Caco-2 (cell line): Measurements from ENCODE around the gene EXOC1. TPM values are rescaled to one million over a fixed set of nuclear protein-coding genes. Genes with fewer than 3 reads are reported as not detected.

Source experiments
- BruUV-seq: library from RNA; stranded (reverse); fragments of 400-500 nt; replicated peaks from 2 replicates; lab custom pipeline; 2021; lab: Mats Ljungman, UMichigan
- CTCF ChIA-PET: fragments of 300-600 bp; sonication (Branson Sonifier 250); formaldehyde crosslinking; loops from one replicate; lab custom pipeline; 2022; ENCODE audit warnings: antibody characterized with exemption; lab: Charles Lee
- POLR2A ChIA-PET: fragments of 300-600 bp; sonication (Branson Sonifier 250); formaldehyde crosslinking; loops from one replicate; lab custom pipeline; 2022; ENCODE audit warnings: antibody characterized with exemption; lab: Charles Lee
- DNase-seq, 2 experiments: peaks; one replicate each; pipeline versions ENCODE4 v3.0.0 to v3.0.0-alpha.2; 2020 to 2022
- H3K27me3 ChIP-seq: replicated peaks from 2 replicates; pipeline ENCODE4 v1.6.0; 2011; ENCODE audit warnings: low read length; ENCODE audit not compliant: control insufficient read depth, insufficient read depth
- H3K36me3 ChIP-seq: 2 replicates; pipeline ENCODE4 v1.5.1; 2011; ENCODE audit warnings: low read length; ENCODE audit not compliant: control insufficient read depth, insufficient read depth
- H3K4me1 ChIP-seq: fragments of 250-450 bp; sonication (Bioruptor Pico); 2 replicates; pipeline ENCODE4 v1.5.1; 2020; ENCODE audit warnings: mild to moderate bottlenecking
- H3K4me3 ChIP-seq: 2 replicates; pipeline ENCODE4 v1.5.1; 2011; ENCODE audit warnings: low read depth, mild to moderate bottlenecking, control low read depth, low read length
- H3K9me3 ChIP-seq: fragments of 250-450 bp; sonication (Bioruptor Pico); 2 replicates; pipeline ENCODE4 v1.5.1; 2020; ENCODE audit warnings: mild to moderate bottlenecking, moderate library complexity
- H3K27ac Mint-ChIP-seq: one replicate; pipeline ENCODE4 v1.8.0; 2022; ENCODE audit warnings: mixed read lengths; ENCODE audit not compliant: unreplicated experiment
- H3K27me3 Mint-ChIP-seq: one replicate; pipeline ENCODE4 v1.8.0; 2022; ENCODE audit warnings: mixed read lengths; ENCODE audit not compliant: insufficient read depth, unreplicated experiment
- H3K36me3 Mint-ChIP-seq: one replicate; pipeline ENCODE4 v1.8.0; 2022; ENCODE audit warnings: mild to moderate bottlenecking, mixed read lengths; ENCODE audit not compliant: insufficient read depth, unreplicated experiment
- H3K4me1 Mint-ChIP-seq: one replicate; pipeline ENCODE4 v1.8.0; 2022; ENCODE audit warnings: low read depth, mixed read lengths; ENCODE audit not compliant: unreplicated experiment
- H3K4me3 Mint-ChIP-seq: one replicate; pipeline ENCODE4 v1.8.0; 2022; ENCODE audit warnings: mild to moderate bottlenecking, moderate library complexity, mixed read lengths; ENCODE audit not compliant: unreplicated experiment
- H3K9me3 Mint-ChIP-seq: one replicate; pipeline ENCODE4 v1.8.0; 2022; ENCODE audit warnings: mixed read lengths; ENCODE audit not compliant: unreplicated experiment
- intact Hi-C: fragments of 100-400 bp; cut with micrococcal nuclease; formaldehyde crosslinking; loops from one replicate; pipeline ENCODE4 v1.10.0; 2022; ENCODE audit not compliant: unreplicated experiment
- total RNA-seq: library from RNA; stranded (reverse); gene quantifications from 2 replicates; pipeline ENCODE4 v1.2.3, GENCODE V29; 2022
- TF ChIP-seq, protein P1 (sequence below), 2 experiments: fragments of 200-600 bp in 1 of 2; IDR thresholded peaks; 1 replicate in 1 of 2; 2 replicates in 1 of 2; pipeline versions ENCODE4 v1.5.1 to v1.8.0; 2011 to 2022; ENCODE audit warnings: antibody characterized with exemption in 1 of 2, control low read depth in 1 of 2, inconsistent platforms in 1 of 2, low read depth in 1 of 2, low read length in 1 of 2, mild to moderate bottlenecking in 1 of 2, moderate library complexity in 1 of 2; ENCODE audit not compliant: insufficient read depth in 1 of 2, severe bottlenecking in 1 of 2, unreplicated experiment in 1 of 2

The EXOC1 gene
- total RNA-seq, 1 experiment from 2014 or later = 19.9 TPM

DNA sequence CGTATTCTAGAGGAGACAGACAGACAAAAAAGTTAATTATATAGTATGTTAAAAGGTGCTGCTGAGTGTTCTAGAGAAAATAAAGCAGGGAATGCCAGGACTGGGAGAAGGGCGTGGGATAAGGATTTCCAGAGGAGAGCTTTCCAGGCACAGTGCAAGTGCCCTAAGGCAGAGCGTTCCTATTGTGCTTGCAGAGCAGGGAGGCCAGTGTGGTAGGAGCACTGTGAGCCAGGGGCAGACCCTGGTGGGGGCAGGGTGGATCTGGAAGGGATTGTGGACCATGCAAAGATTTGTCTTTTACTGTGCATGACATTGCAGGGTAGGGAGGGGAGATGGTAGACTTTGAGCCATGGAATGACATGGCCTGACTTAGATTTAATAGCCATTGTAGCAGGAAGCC is 25.8 kb downstream of the EXOC1 start:
- H3K36me3 ChIP-seq = no peaks in the 10 kb centered on the region; the same call in 1 of the 2 replicates
- H3K27ac Mint-ChIP-seq = no peak overlapping the region
- H3K9me3 ChIP-seq = no peaks in the 10 kb centered on the region
- H3K27me3 Mint-ChIP-seq = no peaks in the 10 kb centered on the region
- CTCF ChIA-PET = no interaction called here
- TF ChIP-seq, protein P1, sequence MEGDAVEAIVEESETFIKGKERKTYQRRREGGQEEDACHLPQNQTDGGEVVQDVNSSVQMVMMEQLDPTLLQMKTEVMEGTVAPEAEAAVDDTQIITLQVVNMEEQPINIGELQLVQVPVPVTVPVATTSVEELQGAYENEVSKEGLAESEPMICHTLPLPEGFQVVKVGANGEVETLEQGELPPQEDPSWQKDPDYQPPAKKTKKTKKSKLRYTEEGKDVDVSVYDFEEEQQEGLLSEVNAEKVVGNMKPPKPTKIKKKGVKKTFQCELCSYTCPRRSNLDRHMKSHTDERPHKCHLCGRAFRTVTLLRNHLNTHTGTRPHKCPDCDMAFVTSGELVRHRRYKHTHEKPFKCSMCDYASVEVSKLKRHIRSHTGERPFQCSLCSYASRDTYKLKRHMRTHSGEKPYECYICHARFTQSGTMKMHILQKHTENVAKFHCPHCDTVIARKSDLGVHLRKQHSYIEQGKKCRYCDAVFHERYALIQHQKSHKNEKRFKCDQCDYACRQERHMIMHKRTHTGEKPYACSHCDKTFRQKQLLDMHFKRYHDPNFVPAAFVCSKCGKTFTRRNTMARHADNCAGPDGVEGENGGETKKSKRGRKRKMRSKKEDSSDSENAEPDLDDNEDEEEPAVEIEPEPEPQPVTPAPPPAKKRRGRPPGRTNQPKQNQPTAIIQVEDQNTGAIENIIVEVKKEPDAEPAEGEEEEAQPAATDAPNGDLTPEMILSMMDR (IDR thresholded peaks at IDR 0.05; ENCODE audit: insufficient read depth in 1 of 2, low read depth in 1 of 2, low read length in 1 of 2, severe bottlenecking in 1 of 2, unreplicated experiment in 1 of 2) = no peak
- no peaks in the 10 kb centered on the region for H3K27me3 ChIP-seq
- POLR2A ChIA-PET = no interaction called here
- no peak overlapping the region for H3K4me3 Mint-ChIP-seq
- no peaks in the 10 kb centered on the region for H3K4me1 Mint-ChIP-seq
- H3K36me3 Mint-ChIP-seq = peaks cover 8% of the 10 kb centered on the region
- DNase-seq = no peak
- H3K4me1 ChIP-seq = no peaks in the 10 kb centered on the region
- H3K4me3 ChIP-seq = no peak overlapping the region
- intact Hi-C loops = no loop called here
- no peaks in the 10 kb centered on the region for H3K9me3 Mint-ChIP-seq
- no TSS peak for BruUV-seq

DNA sequence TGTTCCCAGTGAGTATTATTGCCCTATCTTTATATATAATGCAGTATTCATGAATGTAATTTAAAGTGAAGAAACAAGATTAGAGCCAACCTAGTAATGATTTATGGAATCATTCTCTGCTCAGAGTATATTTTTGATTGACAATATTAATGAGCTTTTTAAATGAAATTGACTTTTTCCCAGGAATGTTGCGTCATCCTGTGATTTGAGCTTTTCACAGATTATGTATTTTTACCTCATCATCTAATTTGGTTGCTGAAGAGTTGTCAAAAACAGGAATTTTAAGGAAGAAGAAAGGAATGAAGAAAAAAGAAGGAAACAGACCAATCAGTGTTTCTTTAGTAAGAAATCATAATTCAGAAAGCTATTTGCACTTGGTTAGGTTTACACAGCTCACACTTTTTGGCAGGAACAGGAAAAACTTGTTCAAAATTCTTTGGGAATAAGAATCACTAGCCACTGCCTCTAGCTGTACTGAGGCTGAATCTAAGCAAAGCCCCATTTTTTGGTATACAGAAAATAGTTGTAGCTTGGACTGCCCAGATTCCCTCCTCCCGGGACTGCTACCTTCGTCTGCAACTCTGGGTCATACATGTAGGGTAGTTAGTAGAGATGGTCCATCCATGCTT is 27.3 kb downstream of the EXOC1 start:
- H3K27ac Mint-ChIP-seq = no peak overlapping the region

DNA sequence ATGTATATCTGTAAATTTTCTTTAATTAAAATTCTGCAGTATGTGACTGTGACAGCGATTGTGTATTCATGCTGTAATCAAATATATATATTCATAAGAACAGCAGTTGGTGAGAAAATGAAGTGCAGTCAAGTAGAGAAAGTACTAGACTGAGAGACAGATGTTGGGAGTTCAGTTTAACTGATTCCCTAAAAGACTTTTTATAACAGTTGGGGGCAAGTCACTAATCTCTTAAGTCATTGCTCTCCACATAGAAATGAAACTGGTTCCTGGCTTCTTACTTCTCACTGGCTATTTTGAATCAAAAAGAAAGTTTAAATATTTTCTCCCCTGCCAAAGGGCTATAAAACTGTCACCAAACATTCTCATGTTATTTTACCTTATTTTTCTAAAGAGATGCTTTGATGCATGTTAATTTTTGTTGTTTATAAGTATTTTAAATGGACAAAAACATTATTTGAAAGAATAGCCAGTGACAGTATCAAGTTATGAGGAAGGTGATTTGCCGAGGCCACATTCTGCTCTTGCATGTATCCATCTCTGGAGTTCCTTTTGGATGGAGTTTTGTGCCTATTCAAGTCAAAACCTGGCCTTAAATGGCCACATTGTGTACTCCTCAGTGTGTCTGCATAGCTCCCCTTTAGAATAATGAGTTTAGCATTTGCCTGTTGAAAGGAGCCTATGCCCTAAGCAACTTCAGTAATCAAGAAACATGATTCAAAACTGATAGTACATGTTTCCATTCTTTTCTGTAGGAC is 30.8 kb downstream of the EXOC1 start:
- Mint-ChIP-seq H3K4me3 (no peak overlapping the region), H3K27me3 (no peaks in the 10 kb centered on the region), H3K36me3 (peaks cover 8% of the 10 kb centered on the region), H3K9me3 (no peaks in the 10 kb centered on the region), H3K27ac (no peak overlapping the region), H3K4me1 (no peaks in the 10 kb centered on the region)
- DNase-seq = no peak
- TF ChIP-seq, protein P1 (IDR thresholded peaks at IDR 0.05; ENCODE audit: insufficient read depth in 1 of 2, low read depth in 1 of 2, low read length in 1 of 2, severe bottlenecking in 1 of 2, unreplicated experiment in 1 of 2) = no peak
- Histone ChIP-seq H3K4me1 (no peaks in the 10 kb centered on the region), H3K36me3 (no peaks in the 10 kb centered on the region; the same call in 1 of the 2 replicates), H3K4me3 (no peak overlapping the region), H3K27me3 (no peaks in the 10 kb centered on the region), H3K9me3 (no peaks in the 10 kb centered on the region)
- no TSS peak for BruUV-seq
- POLR2A ChIA-PET = no interaction called here
- CTCF ChIA-PET = no interaction called here
- intact Hi-C loops = no loop called here

More for the DNA sequence above, 27.3 kb downstream of the EXOC1 start:
- Histone ChIP-seq H3K36me3 (no peaks in the 10 kb centered on the region; the same call in 1 of the 2 replicates), H3K27me3 (no peaks in the 10 kb centered on the region), H3K4me3 (no peak overlapping the region), H3K9me3 (no peaks in the 10 kb centered on the region), H3K4me1 (no peaks in the 10 kb centered on the region)
- CTCF ChIA-PET = no interaction called here
- TF ChIP-seq, protein P1 (IDR thresholded peaks at IDR 0.05; ENCODE audit: insufficient read depth in 1 of 2, low read depth in 1 of 2, low read length in 1 of 2, severe bottlenecking in 1 of 2, unreplicated experiment in 1 of 2) = no peak
- intact Hi-C loops = no loop called here
- H3K9me3 Mint-ChIP-seq = no peaks in the 10 kb centered on the region
- no peaks in the 10 kb centered on the region for H3K27me3 Mint-ChIP-seq
- no peak for DNase-seq
- H3K4me3 Mint-ChIP-seq = no peak overlapping the region
- POLR2A ChIA-PET = no interaction called here
- BruUV-seq = no TSS peak
- H3K4me1 Mint-ChIP-seq = no peaks in the 10 kb centered on the region
- H3K36me3 Mint-ChIP-seq = peaks cover 8% of the 10 kb centered on the region
